ENCODE data around the gene GNG4.
"Not testable (repeated sequence)": the region's sequence is repeated elsewhere in the genome, so short reads cannot be mapped to it uniquely, and the experiment has no call there.

The GNG4 gene

GRCh38 chr1:235648954-235649367 is 623 bp downstream of the GNG4 start:
- peak; percentile 35 for DNase-seq

- no peak for DNase-seq
These were observed 1.1 kb downstream of the GNG4 start for GRCh38 chr1:235648407-235648907.

- DNase-seq = not testable (repeated sequence)
These were observed 2.0 kb downstream of the GNG4 start for GRCh38 chr1:235647537-235647936.

GRCh38 chr1:235646463-235646862 is 3.1 kb downstream of the GNG4 start:
- DNase-seq = no peak

- no peak for DNase-seq
These were observed 4.8 kb downstream of the GNG4 start for GRCh38 chr1:235644693-235645305.

- DNase-seq = no peak
These were observed 5.5 kb downstream of the GNG4 start for GRCh38 chr1:235643837-235644692.

- no peak for DNase-seq
These were observed 6.6 kb downstream of the GNG4 start for GRCh38 chr1:235642943-235643371.

- peak; percentile 52 for DNase-seq
These were observed 7.3 kb downstream of the GNG4 start for GRCh38 chr1:235642011-235642942.

- no peak for DNase-seq
These were observed 9.0 kb downstream of the GNG4 start for GRCh38 chr1:235640580-235640979.

- DNase-seq = no peak
These were observed 10.1 kb downstream of the GNG4 start for GRCh38 chr1:235639226-235640205.

- not testable (repeated sequence) for DNase-seq
These were observed 11.0 kb downstream of the GNG4 start for GRCh38 chr1:235638612-235639011.

GRCh38 chr1:235637756-235638534 is 11.6 kb downstream of the GNG4 start:
- DNase-seq = no peak

GRCh38 chr1:235635938-235636662 is 13.5 kb downstream of the GNG4 start:
- no peak for DNase-seq

- DNase-seq = no peak
These were observed 16.8 kb downstream of the GNG4 start for GRCh38 chr1:235632506-235633401.

- DNase-seq = no peak
These were observed 17.8 kb downstream of the GNG4 start for GRCh38 chr1:235631816-235632215.

- DNase-seq = no peak
These were observed 21.1 kb downstream of the GNG4 start for GRCh38 chr1:235628316-235629005.

GRCh38 chr1:235625831-235626230 is 23.8 kb downstream of the GNG4 start:
- DNase-seq = no peak

GRCh38 chr1:235625340-235625739 is 24.2 kb downstream of the GNG4 start:
- DNase-seq = no peak

All from activated gamma-delta T cell (primary cell).